GM23338 (cell line): ENCODE data around the gene OR51D1. TPM values are rescaled to one million over a fixed set of nuclear protein-coding genes. Genes with fewer than 3 reads are reported as not detected.

Experiments
- ATAC-seq: fragments of 200-7000 bp; cut with Tn5 transposase; 3 replicates; pipeline ENCODE4 v1.9.1; 2020
- DNase-seq: peaks from one replicate; pipeline ENCODE4 v3.0.0-alpha.2; 2015; ENCODE audit warnings: low spot score
- H2AFZ ChIP-seq: fragments of 200-600 bp; sonication (generic); 2 replicates; pipeline ENCODE4 v1.8.0; 2016; ENCODE audit warnings: antibody characterized with exemption, mild to moderate bottlenecking, moderate library complexity
- H3F3A ChIP-seq: fragments of 200-600 bp; sonication (generic); replicated peaks from 2 replicates; pipeline ENCODE4 v1.8.0; 2017; ENCODE audit warnings: antibody characterized with exemption, mixed run types, low read depth
- H3K27ac ChIP-seq: fragments of 200-600 bp; sonication (generic); 2 replicates; pipeline ENCODE4 v1.6.1; 2016; ENCODE audit warnings: low read depth
- H3K27me3 ChIP-seq: fragments of 200-600 bp; sonication (generic); 2 replicates; pipeline ENCODE4 v1.8.0; 2016; ENCODE audit warnings: mild to moderate bottlenecking, mixed run types, moderate library complexity; ENCODE audit not compliant: insufficient read depth
- H3K36me3 ChIP-seq: fragments of 200-600 bp; sonication (generic); 2 replicates; pipeline ENCODE4 v1.8.0; 2016; ENCODE audit warnings: mild to moderate bottlenecking; ENCODE audit not compliant: insufficient read depth
- H3K4me1 ChIP-seq: fragments of 200-600 bp; sonication (generic); 2 replicates; pipeline ENCODE4 v1.8.0; 2016; ENCODE audit warnings: mild to moderate bottlenecking, moderate library complexity; ENCODE audit not compliant: insufficient read depth
- H3K4me2 ChIP-seq: fragments of 200-600 bp; sonication (generic); 2 replicates; pipeline ENCODE4 v1.7.1; 2017; ENCODE audit warnings: mixed run types
- H3K4me3 ChIP-seq: fragments of 200-600 bp; sonication (generic); 2 replicates; pipeline ENCODE4 v1.6.1; 2016; ENCODE audit warnings: mixed run types
- H3K79me2 ChIP-seq: fragments of 200-600 bp; sonication (generic); replicated peaks from 2 replicates; pipeline ENCODE4 v1.8.0; 2017; ENCODE audit warnings: mild to moderate bottlenecking; ENCODE audit not compliant: insufficient read depth
- H3K9me2 ChIP-seq: fragments of 200-600 bp; sonication (generic); 2 replicates; pipeline ENCODE4 v1.8.0; 2017; ENCODE audit not compliant: insufficient read depth
- H4K20me1 ChIP-seq: fragments of 200-600 bp; sonication (generic); replicated peaks from 2 replicates; pipeline ENCODE4 v1.8.0; 2017; ENCODE audit warnings: mild to moderate bottlenecking; ENCODE audit not compliant: insufficient read depth
- H3K27ac Mint-ChIP-seq: 2 replicates; pipeline ENCODE4 v1.8.0; 2020; ENCODE audit warnings: inconsistent platforms, mild to moderate bottlenecking, moderate library complexity, mixed read lengths
- H3K27me3 Mint-ChIP-seq: 3 replicates; pipeline ENCODE4 v1.8.0; 2022; ENCODE audit warnings: low read depth, mild to moderate bottlenecking, moderate library complexity, mixed read lengths, inconsistent platforms; ENCODE audit not compliant: insufficient read depth, poor library complexity
- H3K36me3 Mint-ChIP-seq: 3 replicates; pipeline ENCODE4 v1.8.0; 2021; ENCODE audit warnings: low read depth, mild to moderate bottlenecking, inconsistent platforms, moderate library complexity, mixed read lengths
- H3K4me1 Mint-ChIP-seq: 3 replicates; pipeline ENCODE4 v1.8.0; 2020; ENCODE audit warnings: mild to moderate bottlenecking, inconsistent platforms, mixed read lengths
- H3K4me3 Mint-ChIP-seq: 3 replicates; pipeline ENCODE4 v1.8.0; 2021; ENCODE audit warnings: moderate library complexity, mild to moderate bottlenecking, inconsistent platforms, mixed read lengths
- H3K9me3 Mint-ChIP-seq: 3 replicates; pipeline ENCODE4 v1.8.0; 2020; ENCODE audit warnings: moderate library complexity, mild to moderate bottlenecking, inconsistent platforms, mixed read lengths
- CREB1 ChIP-seq: fragments of 250-450 bp; sonication (Bioruptor Pico); IDR thresholded peaks from 2 replicates; pipeline ENCODE4 v1.5.0; 2020; ENCODE audit warnings: low read depth, mild to moderate bottlenecking, moderate library complexity
- EZH2 ChIP-seq: fragments of 200-600 bp; sonication (generic); IDR thresholded peaks from one replicate; pipeline ENCODE4 v1.8.0; 2017; ENCODE audit warnings: antibody characterized with exemption, mild to moderate bottlenecking, low read depth; ENCODE audit not compliant: unreplicated experiment
- EZH2phosphoT487 ChIP-seq: fragments of 200-600 bp; sonication (generic); IDR thresholded peaks from one replicate; pipeline ENCODE4 v1.8.1; 2018; ENCODE audit warnings: antibody characterized with exemption; ENCODE audit not compliant: unreplicated experiment
- JUNB ChIP-seq: IDR thresholded peaks from one replicate; pipeline ENCODE4 v1.6.1; 2016; ENCODE audit warnings: antibody characterized with exemption; ENCODE audit not compliant: unreplicated experiment
- NANOG ChIP-seq: IDR thresholded peaks from 2 replicates; pipeline ENCODE4 v1.6.1; 2016; ENCODE audit warnings: antibody characterized with exemption, borderline replicate concordance
- POLR2AphosphoS5 ChIP-seq: IDR thresholded peaks from 2 replicates; pipeline ENCODE4 v1.6.1; 2016; ENCODE audit warnings: antibody characterized with exemption, low read depth
- STAT1 ChIP-seq: IDR thresholded peaks from one replicate; pipeline ENCODE4 v1.6.1; 2016; ENCODE audit warnings: antibody characterized with exemption; ENCODE audit not compliant: unreplicated experiment
- ZNF114 ChIP-seq: fragments of 250-450 bp; sonication (Bioruptor Pico); IDR thresholded peaks from 2 replicates; pipeline ENCODE4 v1.5.0; 2020; ENCODE audit warnings: mild to moderate bottlenecking, moderate library complexity
- ZNF331 ChIP-seq: fragments of 250-450 bp; sonication (Bioruptor Pico); IDR thresholded peaks from 2 replicates; pipeline ENCODE4 v1.5.0; 2020; ENCODE audit warnings: low read depth, mild to moderate bottlenecking, moderate library complexity
- polyA plus RNA-seq: library from polyadenylated mRNA; unstranded; fragments of >200 nt; fragmentation: Nextera tagmentation; extraction: Ambion mirVana; gene quantifications from 2 replicates; pipeline ENCODE4 v1.2.1, GENCODE V29; 2016
- total RNA-seq: library from RNA; depleted of rRNA; stranded (reverse); fragments of >200 nt; shearing (Covaris generic); gene quantifications from 2 replicates; pipeline ENCODE4 v1.2.3, GENCODE V29; 2014
- TF ChIP-seq, protein P1 (sequence below): IDR thresholded peaks from 2 replicates; pipeline ENCODE4 v1.6.1; 2016; ENCODE audit warnings: antibody characterized with exemption
- TF ChIP-seq, protein P2 (sequence below), 2 experiments: fragments of 200-600 bp in 1 of 2; sonication (generic) in 1 of 2; conservative IDR thresholded peaks; 2 replicates each; pipeline versions ENCODE4 v1.5.1 to v1.6.1; 2016 to 2017; ENCODE audit warnings: antibody characterized with exemption in 2 of 2, low read depth in 2 of 2, mild to moderate bottlenecking in 2 of 2, moderate library complexity in 1 of 2
- TF ChIP-seq, protein P3 (sequence below): IDR thresholded peaks from one replicate; pipeline ENCODE4 v1.6.1; 2018; ENCODE audit warnings: antibody characterized with exemption; ENCODE audit not compliant: unreplicated experiment
- TF ChIP-seq, protein P4 (sequence below): fragments of 250-450 bp; sonication (Bioruptor Pico); IDR thresholded peaks from 2 replicates; pipeline ENCODE4 v1.5.0; 2020; ENCODE audit warnings: mild to moderate bottlenecking, moderate library complexity

OR51D1 gene
- total and polyA plus RNA-seq, 2 experiments from 2014 or later, result not detected

DNA sequence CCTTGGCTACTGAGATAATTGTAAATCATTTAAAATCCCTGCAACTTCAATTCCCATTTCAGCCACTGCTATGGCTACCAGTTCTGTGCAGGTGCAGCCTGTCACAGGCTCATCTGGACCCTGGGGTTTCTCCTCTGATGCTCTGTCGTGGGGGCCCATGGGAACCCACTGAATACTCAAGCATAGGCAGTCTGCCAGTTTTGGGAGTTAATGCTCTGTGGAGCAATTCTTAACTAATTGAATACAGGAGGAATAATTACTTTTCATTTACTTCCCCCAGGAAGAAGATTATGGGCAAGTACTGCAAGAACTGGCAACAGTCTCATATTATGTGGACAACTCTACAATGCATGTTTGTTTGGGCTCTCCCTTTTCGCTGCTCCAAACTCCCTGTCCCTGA is 34.5 kb downstream of the OR51D1 start:
- Histone ChIP-seq H3K4me3 (no peak overlapping the region), H3F3A (no peaks in the 10 kb centered on the region), H3K9me2 (no peaks in the 10 kb centered on the region), H3K27me3 (no peaks in the 10 kb centered on the region), H3K27ac (no peak overlapping the region), H4K20me1 (no peaks in the 10 kb centered on the region), H3K79me2 (no peaks in the 10 kb centered on the region), H3K36me3 (no peaks in the 10 kb centered on the region), H3K4me1 (no peaks in the 10 kb centered on the region), H2AFZ (no peak overlapping the region), H3K4me2 (no peak overlapping the region)
- no peaks in the 10 kb centered on the region for H3K4me1 Mint-ChIP-seq
- H3K27me3 Mint-ChIP-seq, result peaks cover 3% of the 10 kb centered on the region
- TF ChIP-seq STAT1, result no peak
- no peak for TF ChIP-seq JUNB
- TF ChIP-seq, protein P1, sequence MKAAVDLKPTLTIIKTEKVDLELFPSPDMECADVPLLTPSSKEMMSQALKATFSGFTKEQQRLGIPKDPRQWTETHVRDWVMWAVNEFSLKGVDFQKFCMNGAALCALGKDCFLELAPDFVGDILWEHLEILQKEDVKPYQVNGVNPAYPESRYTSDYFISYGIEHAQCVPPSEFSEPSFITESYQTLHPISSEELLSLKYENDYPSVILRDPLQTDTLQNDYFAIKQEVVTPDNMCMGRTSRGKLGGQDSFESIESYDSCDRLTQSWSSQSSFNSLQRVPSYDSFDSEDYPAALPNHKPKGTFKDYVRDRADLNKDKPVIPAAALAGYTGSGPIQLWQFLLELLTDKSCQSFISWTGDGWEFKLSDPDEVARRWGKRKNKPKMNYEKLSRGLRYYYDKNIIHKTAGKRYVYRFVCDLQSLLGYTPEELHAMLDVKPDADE, result no peak
- no peak for TF ChIP-seq POLR2AphosphoS5
- TF ChIP-seq, protein P2, sequence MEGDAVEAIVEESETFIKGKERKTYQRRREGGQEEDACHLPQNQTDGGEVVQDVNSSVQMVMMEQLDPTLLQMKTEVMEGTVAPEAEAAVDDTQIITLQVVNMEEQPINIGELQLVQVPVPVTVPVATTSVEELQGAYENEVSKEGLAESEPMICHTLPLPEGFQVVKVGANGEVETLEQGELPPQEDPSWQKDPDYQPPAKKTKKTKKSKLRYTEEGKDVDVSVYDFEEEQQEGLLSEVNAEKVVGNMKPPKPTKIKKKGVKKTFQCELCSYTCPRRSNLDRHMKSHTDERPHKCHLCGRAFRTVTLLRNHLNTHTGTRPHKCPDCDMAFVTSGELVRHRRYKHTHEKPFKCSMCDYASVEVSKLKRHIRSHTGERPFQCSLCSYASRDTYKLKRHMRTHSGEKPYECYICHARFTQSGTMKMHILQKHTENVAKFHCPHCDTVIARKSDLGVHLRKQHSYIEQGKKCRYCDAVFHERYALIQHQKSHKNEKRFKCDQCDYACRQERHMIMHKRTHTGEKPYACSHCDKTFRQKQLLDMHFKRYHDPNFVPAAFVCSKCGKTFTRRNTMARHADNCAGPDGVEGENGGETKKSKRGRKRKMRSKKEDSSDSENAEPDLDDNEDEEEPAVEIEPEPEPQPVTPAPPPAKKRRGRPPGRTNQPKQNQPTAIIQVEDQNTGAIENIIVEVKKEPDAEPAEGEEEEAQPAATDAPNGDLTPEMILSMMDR (conservative IDR thresholded peaks at IDR 0.05; ENCODE audit: low read depth in 2 of 2), result no peak
- TF ChIP-seq EZH2, result no peak
- no peak for TF ChIP-seq ZNF114 (CRISPR knock-in tag)
- TF ChIP-seq NANOG, result no peak
- TF ChIP-seq, protein P3, sequence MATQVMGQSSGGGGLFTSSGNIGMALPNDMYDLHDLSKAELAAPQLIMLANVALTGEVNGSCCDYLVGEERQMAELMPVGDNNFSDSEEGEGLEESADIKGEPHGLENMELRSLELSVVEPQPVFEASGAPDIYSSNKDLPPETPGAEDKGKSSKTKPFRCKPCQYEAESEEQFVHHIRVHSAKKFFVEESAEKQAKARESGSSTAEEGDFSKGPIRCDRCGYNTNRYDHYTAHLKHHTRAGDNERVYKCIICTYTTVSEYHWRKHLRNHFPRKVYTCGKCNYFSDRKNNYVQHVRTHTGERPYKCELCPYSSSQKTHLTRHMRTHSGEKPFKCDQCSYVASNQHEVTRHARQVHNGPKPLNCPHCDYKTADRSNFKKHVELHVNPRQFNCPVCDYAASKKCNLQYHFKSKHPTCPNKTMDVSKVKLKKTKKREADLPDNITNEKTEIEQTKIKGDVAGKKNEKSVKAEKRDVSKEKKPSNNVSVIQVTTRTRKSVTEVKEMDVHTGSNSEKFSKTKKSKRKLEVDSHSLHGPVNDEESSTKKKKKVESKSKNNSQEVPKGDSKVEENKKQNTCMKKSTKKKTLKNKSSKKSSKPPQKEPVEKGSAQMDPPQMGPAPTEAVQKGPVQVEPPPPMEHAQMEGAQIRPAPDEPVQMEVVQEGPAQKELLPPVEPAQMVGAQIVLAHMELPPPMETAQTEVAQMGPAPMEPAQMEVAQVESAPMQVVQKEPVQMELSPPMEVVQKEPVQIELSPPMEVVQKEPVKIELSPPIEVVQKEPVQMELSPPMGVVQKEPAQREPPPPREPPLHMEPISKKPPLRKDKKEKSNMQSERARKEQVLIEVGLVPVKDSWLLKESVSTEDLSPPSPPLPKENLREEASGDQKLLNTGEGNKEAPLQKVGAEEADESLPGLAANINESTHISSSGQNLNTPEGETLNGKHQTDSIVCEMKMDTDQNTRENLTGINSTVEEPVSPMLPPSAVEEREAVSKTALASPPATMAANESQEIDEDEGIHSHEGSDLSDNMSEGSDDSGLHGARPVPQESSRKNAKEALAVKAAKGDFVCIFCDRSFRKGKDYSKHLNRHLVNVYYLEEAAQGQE, result no peak
- TF ChIP-seq EZH2phosphoT487, result no peak
- no peak for TF ChIP-seq ZNF331 (CRISPR knock-in tag)
- TF ChIP-seq, protein P4, sequence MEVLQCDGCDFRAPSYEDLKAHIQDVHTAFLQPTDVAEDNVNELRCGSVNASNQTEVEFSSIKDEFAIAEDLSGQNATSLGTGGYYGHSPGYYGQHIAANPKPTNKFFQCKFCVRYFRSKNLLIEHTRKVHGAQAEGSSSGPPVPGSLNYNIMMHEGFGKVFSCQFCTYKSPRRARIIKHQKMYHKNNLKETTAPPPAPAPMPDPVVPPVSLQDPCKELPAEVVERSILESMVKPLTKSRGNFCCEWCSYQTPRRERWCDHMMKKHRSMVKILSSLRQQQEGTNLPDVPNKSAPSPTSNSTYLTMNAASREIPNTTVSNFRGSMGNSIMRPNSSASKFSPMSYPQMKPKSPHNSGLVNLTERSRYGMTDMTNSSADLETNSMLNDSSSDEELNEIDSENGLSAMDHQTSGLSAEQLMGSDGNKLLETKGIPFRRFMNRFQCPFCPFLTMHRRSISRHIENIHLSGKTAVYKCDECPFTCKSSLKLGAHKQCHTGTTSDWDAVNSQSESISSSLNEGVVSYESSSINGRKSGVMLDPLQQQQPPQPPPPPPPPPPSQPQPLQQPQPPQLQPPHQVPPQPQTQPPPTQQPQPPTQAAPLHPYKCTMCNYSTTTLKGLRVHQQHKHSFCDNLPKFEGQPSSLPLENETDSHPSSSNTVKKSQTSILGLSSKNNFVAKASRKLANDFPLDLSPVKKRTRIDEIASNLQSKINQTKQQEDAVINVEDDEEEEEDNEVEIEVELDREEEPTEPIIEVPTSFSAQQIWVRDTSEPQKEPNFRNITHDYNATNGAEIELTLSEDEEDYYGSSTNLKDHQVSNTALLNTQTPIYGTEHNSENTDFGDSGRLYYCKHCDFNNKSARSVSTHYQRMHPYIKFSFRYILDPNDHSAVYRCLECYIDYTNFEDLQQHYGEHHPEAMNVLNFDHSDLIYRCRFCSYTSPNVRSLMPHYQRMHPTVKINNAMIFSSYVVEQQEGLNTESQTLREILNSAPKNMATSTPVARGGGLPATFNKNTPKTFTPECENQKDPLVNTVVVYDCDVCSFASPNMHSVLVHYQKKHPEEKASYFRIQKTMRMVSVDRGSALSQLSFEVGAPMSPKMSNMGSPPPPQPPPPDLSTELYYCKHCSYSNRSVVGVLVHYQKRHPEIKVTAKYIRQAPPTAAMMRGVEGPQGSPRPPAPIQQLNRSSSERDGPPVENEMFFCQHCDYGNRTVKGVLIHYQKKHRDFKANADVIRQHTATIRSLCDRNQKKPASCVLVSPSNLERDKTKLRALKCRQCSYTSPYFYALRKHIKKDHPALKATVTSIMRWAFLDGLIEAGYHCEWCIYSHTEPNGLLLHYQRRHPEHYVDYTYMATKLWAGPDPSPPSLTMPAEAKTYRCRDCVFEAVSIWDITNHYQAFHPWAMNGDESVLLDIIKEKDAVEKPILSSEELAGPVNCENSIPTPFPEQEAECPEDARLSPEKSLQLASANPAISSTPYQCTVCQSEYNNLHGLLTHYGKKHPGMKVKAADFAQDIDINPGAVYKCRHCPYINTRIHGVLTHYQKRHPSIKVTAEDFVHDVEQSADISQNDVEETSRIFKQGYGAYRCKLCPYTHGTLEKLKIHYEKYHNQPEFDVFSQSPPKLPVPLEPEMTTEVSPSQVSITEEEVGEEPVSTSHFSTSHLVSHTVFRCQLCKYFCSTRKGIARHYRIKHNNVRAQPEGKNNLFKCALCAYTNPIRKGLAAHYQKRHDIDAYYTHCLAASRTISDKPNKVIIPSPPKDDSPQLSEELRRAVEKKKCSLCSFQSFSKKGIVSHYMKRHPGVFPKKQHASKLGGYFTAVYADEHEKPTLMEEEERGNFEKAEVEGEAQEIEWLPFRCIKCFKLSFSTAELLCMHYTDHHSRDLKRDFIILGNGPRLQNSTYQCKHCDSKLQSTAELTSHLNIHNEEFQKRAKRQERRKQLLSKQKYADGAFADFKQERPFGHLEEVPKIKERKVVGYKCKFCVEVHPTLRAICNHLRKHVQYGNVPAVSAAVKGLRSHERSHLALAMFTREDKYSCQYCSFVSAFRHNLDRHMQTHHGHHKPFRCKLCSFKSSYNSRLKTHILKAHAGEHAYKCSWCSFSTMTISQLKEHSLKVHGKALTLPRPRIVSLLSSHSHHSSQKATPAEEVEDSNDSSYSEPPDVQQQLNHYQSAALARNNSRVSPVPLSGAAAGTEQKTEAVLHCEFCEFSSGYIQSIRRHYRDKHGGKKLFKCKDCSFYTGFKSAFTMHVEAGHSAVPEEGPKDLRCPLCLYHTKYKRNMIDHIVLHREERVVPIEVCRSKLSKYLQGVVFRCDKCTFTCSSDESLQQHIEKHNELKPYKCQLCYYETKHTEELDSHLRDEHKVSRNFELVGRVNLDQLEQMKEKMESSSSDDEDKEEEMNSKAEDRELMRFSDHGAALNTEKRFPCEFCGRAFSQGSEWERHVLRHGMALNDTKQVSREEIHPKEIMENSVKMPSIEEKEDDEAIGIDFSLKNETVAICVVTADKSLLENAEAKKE, result no peak
- TF ChIP-seq CREB1 (CRISPR knock-in tag), result no peak
- H3K36me3 Mint-ChIP-seq, result no peaks in the 10 kb centered on the region
- H3K27ac Mint-ChIP-seq, result no peak overlapping the region
- H3K4me3 Mint-ChIP-seq, result no peak overlapping the region
- no peaks in the 10 kb centered on the region for H3K9me3 Mint-ChIP-seq
- DNase-seq (no peak), ATAC-seq (no peak)
